ENCODE data around the gene ZNF541.

The ZNF541 gene

GRCh38 chr19:47537493-47537892, 35.5 kb downstream of the ZNF541 start:
- WGBS (ENCODE audit: extremely low coverage, insufficient coverage, low lambda C conversion rate) = no CpG with 5 or more reads among the region's 4 CpGs
- Histone ChIP-seq H3K18ac (ENCODE audit: low read length) (no peak overlapping the region), H3K27ac (ENCODE audit: low read depth, low read length) (no peak overlapping the region)

GRCh38 chr19:47534628-47535027, 38.3 kb downstream of the ZNF541 start:
- no peak overlapping the region for H2BK5ac ChIP-seq (ENCODE audit: low read length)
- no peaks in the 10 kb centered on the region for H3K79me1 ChIP-seq (ENCODE audit: low read length)
- no peak overlapping the region for H3K4me3 ChIP-seq (ENCODE audit: low read length)
- no peak overlapping the region for H2BK120ac ChIP-seq (ENCODE audit: low read depth, low read length)
- no peak overlapping the region for H4K5ac ChIP-seq (ENCODE audit: low read length)
- no peak overlapping the region for H3K23ac ChIP-seq (ENCODE audit: low read length)
- H3K18ac ChIP-seq (ENCODE audit: low read length) = no peak overlapping the region
- no peak overlapping the region for H3K4ac ChIP-seq (ENCODE audit: low read depth, low read length)
- no peaks in the 10 kb centered on the region for H3K36me3 ChIP-seq (ENCODE audit: control insufficient read depth, insufficient read depth, low read length)
- no peak overlapping the region for H4K8ac ChIP-seq (ENCODE audit: low read depth, low read length)
- no peak overlapping the region for H3K9ac ChIP-seq (ENCODE audit: low read length)
- no peak overlapping the region for H3K27ac ChIP-seq (ENCODE audit: low read depth, low read length)
- H2AK5ac ChIP-seq (ENCODE audit: low read length) = no peak overlapping the region
- no peak overlapping the region for H2BK15ac ChIP-seq (replicated peaks; ENCODE audit: low read depth)
- no peaks in the 10 kb centered on the region for H3K4me1 ChIP-seq (ENCODE audit: control insufficient read depth, low read depth, low read length)
- H3K56ac ChIP-seq (ENCODE audit: low read length) = no peak overlapping the region
- no peak overlapping the region for H3K4me2 ChIP-seq (ENCODE audit: low read length)
- WGBS (ENCODE audit: extremely low coverage, insufficient coverage, low lambda C conversion rate) = no CpG with 5 or more reads among the region's 1 CpG
- no peak for DNase-seq
- H3K79me2 ChIP-seq (ENCODE audit: control insufficient read depth, insufficient read depth, low read length) = no peaks in the 10 kb centered on the region
- H3K27me3 ChIP-seq (ENCODE audit: insufficient read depth, low read length, poor library complexity) = no peaks in the 10 kb centered on the region

More at GRCh38 chr19:47537493-47537892, 35.5 kb downstream of the ZNF541 start:
- Histone ChIP-seq H3K4me2 (ENCODE audit: low read length) (no peak overlapping the region), H4K5ac (ENCODE audit: low read length) (no peak overlapping the region), H2BK120ac (ENCODE audit: low read depth, low read length) (no peak overlapping the region), H3K56ac (ENCODE audit: low read length) (no peak overlapping the region), H2BK5ac (ENCODE audit: low read length) (no peak overlapping the region), H4K8ac (ENCODE audit: low read depth, low read length) (no peak overlapping the region), H3K79me1 (ENCODE audit: low read length) (no peaks in the 10 kb centered on the region), H3K4ac (ENCODE audit: low read depth, low read length) (no peak overlapping the region), H3K9ac (ENCODE audit: low read length) (no peak overlapping the region), H2AK5ac (ENCODE audit: low read length) (no peak overlapping the region), H3K79me2 (ENCODE audit: control insufficient read depth, insufficient read depth, low read length) (no peaks in the 10 kb centered on the region), H3K23ac (ENCODE audit: low read length) (no peak overlapping the region), H3K4me1 (ENCODE audit: control insufficient read depth, low read depth, low read length) (no peaks in the 10 kb centered on the region), H3K27me3 (ENCODE audit: insufficient read depth, low read length, poor library complexity) (no peaks in the 10 kb centered on the region), H2BK15ac (replicated peaks; ENCODE audit: low read depth) (no peak overlapping the region), H3K4me3 (ENCODE audit: low read length) (no peak overlapping the region), H3K36me3 (ENCODE audit: control insufficient read depth, insufficient read depth, low read length) (no peaks in the 10 kb centered on the region)
- DNase-seq = no peak

- Histone ChIP-seq H3K4me2 (ENCODE audit: low read length) (no peak overlapping the region), H2BK15ac (replicated peaks; ENCODE audit: low read depth) (no peak overlapping the region), H3K79me1 (ENCODE audit: low read length) (no peaks in the 10 kb centered on the region), H3K36me3 (ENCODE audit: control insufficient read depth, insufficient read depth, low read length) (no peaks in the 10 kb centered on the region), H3K4ac (ENCODE audit: low read depth, low read length) (no peak overlapping the region), H3K4me1 (ENCODE audit: control insufficient read depth, low read depth, low read length) (no peaks in the 10 kb centered on the region), H3K27ac (ENCODE audit: low read depth, low read length) (no peak overlapping the region), H3K18ac (ENCODE audit: low read length) (no peak overlapping the region), H2BK5ac (ENCODE audit: low read length) (no peak overlapping the region), H3K56ac (ENCODE audit: low read length) (no peak overlapping the region), H3K79me2 (ENCODE audit: control insufficient read depth, insufficient read depth, low read length) (no peaks in the 10 kb centered on the region), H2AK5ac (ENCODE audit: low read length) (no peak overlapping the region), H3K9ac (ENCODE audit: low read length) (no peak overlapping the region), H3K4me3 (ENCODE audit: low read length) (no peak overlapping the region), H4K8ac (ENCODE audit: low read depth, low read length) (no peak overlapping the region), H2BK120ac (ENCODE audit: low read depth, low read length) (no peak overlapping the region), H3K27me3 (ENCODE audit: insufficient read depth, low read length, poor library complexity) (no peaks in the 10 kb centered on the region), H3K23ac (ENCODE audit: low read length) (no peak overlapping the region), H4K5ac (ENCODE audit: low read length) (no peak overlapping the region)
- WGBS (ENCODE audit: extremely low coverage, insufficient coverage, low lambda C conversion rate) = no CpG with 5 or more reads among the region's 14 CpGs
- no peak for DNase-seq
These were observed 41.1 kb downstream of the ZNF541 start for GRCh38 chr19:47531640-47532387.

- H3K56ac ChIP-seq (ENCODE audit: low read length) = no peak overlapping the region
- H3K4me3 ChIP-seq (ENCODE audit: low read length) = no peak overlapping the region
- WGBS (ENCODE audit: extremely low coverage, insufficient coverage, low lambda C conversion rate) = no CpG with 5 or more reads among the region's 16 CpGs
- DNase-seq = no peak
- no peaks in the 10 kb centered on the region for H3K27me3 ChIP-seq (ENCODE audit: insufficient read depth, low read length, poor library complexity)
- H2BK15ac ChIP-seq (replicated peaks; ENCODE audit: low read depth) = no peak overlapping the region
- no peak overlapping the region for H4K8ac ChIP-seq (ENCODE audit: low read depth, low read length)
- no peaks in the 10 kb centered on the region for H3K79me2 ChIP-seq (ENCODE audit: control insufficient read depth, insufficient read depth, low read length)
- H3K23ac ChIP-seq (ENCODE audit: low read length) = no peak overlapping the region
- no peak overlapping the region for H3K4ac ChIP-seq (ENCODE audit: low read depth, low read length)
- no peak overlapping the region for H4K5ac ChIP-seq (ENCODE audit: low read length)
- no peak overlapping the region for H2BK120ac ChIP-seq (ENCODE audit: low read depth, low read length)
- H3K18ac ChIP-seq (ENCODE audit: low read length) = no peak overlapping the region
- H3K9ac ChIP-seq (ENCODE audit: low read length) = no peak overlapping the region
- no peak overlapping the region for H3K4me2 ChIP-seq (ENCODE audit: low read length)
- no peaks in the 10 kb centered on the region for H3K79me1 ChIP-seq (ENCODE audit: low read length)
- H3K27ac ChIP-seq (ENCODE audit: low read depth, low read length) = no peak overlapping the region
- no peaks in the 10 kb centered on the region for H3K4me1 ChIP-seq (ENCODE audit: control insufficient read depth, low read depth, low read length)
- H2BK5ac ChIP-seq (ENCODE audit: low read length) = no peak overlapping the region
- no peak overlapping the region for H2AK5ac ChIP-seq (ENCODE audit: low read length)
- no peaks in the 10 kb centered on the region for H3K36me3 ChIP-seq (ENCODE audit: control insufficient read depth, insufficient read depth, low read length)
These were observed 43.8 kb downstream of the ZNF541 start for GRCh38 chr19:47529018-47529742.

- Histone ChIP-seq H3K4me1 (ENCODE audit: control insufficient read depth, low read depth, low read length) (no peaks in the 10 kb centered on the region), H2BK15ac (replicated peaks; ENCODE audit: low read depth) (no peak overlapping the region), H2BK5ac (ENCODE audit: low read length) (no peak overlapping the region), H3K27ac (ENCODE audit: low read depth, low read length) (no peak overlapping the region), H3K56ac (ENCODE audit: low read length) (no peak overlapping the region), H3K4me3 (ENCODE audit: low read length) (no peak overlapping the region), H3K79me1 (ENCODE audit: low read length) (no peaks in the 10 kb centered on the region), H3K4me2 (ENCODE audit: low read length) (no peak overlapping the region), H3K4ac (ENCODE audit: low read depth, low read length) (no peak overlapping the region), H4K8ac (ENCODE audit: low read depth, low read length) (no peak overlapping the region), H3K23ac (ENCODE audit: low read length) (no peak overlapping the region), H3K27me3 (ENCODE audit: insufficient read depth, low read length, poor library complexity) (no peaks in the 10 kb centered on the region), H3K36me3 (ENCODE audit: control insufficient read depth, insufficient read depth, low read length) (no peaks in the 10 kb centered on the region), H2BK120ac (ENCODE audit: low read depth, low read length) (no peak overlapping the region), H3K9ac (ENCODE audit: low read length) (no peak overlapping the region), H2AK5ac (ENCODE audit: low read length) (no peak overlapping the region), H3K18ac (ENCODE audit: low read length) (no peak overlapping the region), H4K5ac (ENCODE audit: low read length) (no peak overlapping the region), H3K79me2 (ENCODE audit: control insufficient read depth, insufficient read depth, low read length) (no peaks in the 10 kb centered on the region)
- DNase-seq = no peak
- no CpG with 5 or more reads among the region's 3 CpGs for WGBS (ENCODE audit: extremely low coverage, insufficient coverage, low lambda C conversion rate)
These were observed 46.1 kb downstream of the ZNF541 start for GRCh38 chr19:47526798-47527197.

Measured in mesendoderm (in vitro differentiated cells).